Stimulated activated naive CD8-positive, alpha-beta T cell treated with anti-CD3 and anti-CD28 coated beads, Interleukin-15, amount 100 ng/mL, for 72 hours (primary cell): ENCODE results near the gene TBX2.
A peak's percentile ranks its signal among the peaks of the same experiment; 100 is the strongest.

Source experiments
- ATAC-seq: fragments of 150-1000 bp; cut with Tn5 transposase; 2 replicates; pipeline ENCODE4 v1.10.0; 2021; ENCODE audit warnings: mild to moderate bottlenecking, moderate library complexity
- DNase-seq, 2 donors: peaks; one replicate each; pipeline ENCODE4 v3.0.0; 2021 to 2022
- H3K27ac Mint-ChIP-seq, 2 donors: one replicate each; pipeline ENCODE4 v1.8.0; 2022; ENCODE audit warnings: mild to moderate bottlenecking in 2 of 2, mixed read lengths in 2 of 2, moderate library complexity in 2 of 2
- H3K27me3 Mint-ChIP-seq: one replicate; pipeline ENCODE4 v1.8.0; 2022; ENCODE audit warnings: mixed read lengths
- H3K4me1 Mint-ChIP-seq: one replicate; pipeline ENCODE4 v1.8.0; 2022; ENCODE audit warnings: mild to moderate bottlenecking, mixed read lengths
- H3K4me3 Mint-ChIP-seq, 2 donors: one replicate each; pipeline ENCODE4 v1.8.0; 2022; ENCODE audit warnings: mild to moderate bottlenecking in 2 of 2, mixed read lengths in 2 of 2, moderate library complexity in 1 of 2
- H3K9me3 Mint-ChIP-seq, 2 donors: one replicate each; pipeline ENCODE4 v1.8.0; 2022; ENCODE audit warnings: mixed read lengths in 2 of 2

The TBX2 gene

GRCh38 chr17:61380836-61381525 is 18.7 kb upstream of the TBX2 start:
- Mint-ChIP-seq H3K27me3 (no peaks in the 10 kb centered on the region), H3K9me3 (no peaks in the 10 kb centered on the region), H3K4me3 (no peak overlapping the region), H3K27ac (no peak overlapping the region), H3K4me1 (no peaks in the 10 kb centered on the region)
- DNase-seq (no peak), ATAC-seq (no peak)

- H3K4me1 Mint-ChIP-seq: no peaks in the 10 kb centered on the region
- no peak overlapping the region for H3K4me3 Mint-ChIP-seq
- H3K27ac Mint-ChIP-seq: peak overlapping the region in 1 of 2 donors; percentile 35
- H3K27me3 Mint-ChIP-seq: no peaks in the 10 kb centered on the region
- H3K9me3 Mint-ChIP-seq: no peaks in the 10 kb centered on the region
- DNase-seq: no peak
- no peak for ATAC-seq
Observed at GRCh38 chr17:61381537-61381936, 18.1 kb upstream of the TBX2 start.

GRCh38 chr17:61382796-61383688 is 16.6 kb upstream of the TBX2 start:
- H3K4me3 Mint-ChIP-seq: no peak overlapping the region
- ATAC-seq (peak; percentile 7), DNase-seq (no peak)
- H3K9me3 Mint-ChIP-seq: no peaks in the 10 kb centered on the region
- H3K27ac Mint-ChIP-seq: no peak overlapping the region
- H3K27me3 Mint-ChIP-seq: no peaks in the 10 kb centered on the region
- no peaks in the 10 kb centered on the region for H3K4me1 Mint-ChIP-seq

GRCh38 chr17:61383689-61384201 is 15.9 kb upstream of the TBX2 start:
- no peak for ATAC-seq
- Mint-ChIP-seq H3K4me1 (no peaks in the 10 kb centered on the region), H3K27ac (no peak overlapping the region), H3K27me3 (no peaks in the 10 kb centered on the region), H3K4me3 (no peak overlapping the region), H3K9me3 (no peaks in the 10 kb centered on the region)
- DNase-seq: no peak

GRCh38 chr17:61384354-61384691 is 15.3 kb upstream of the TBX2 start:
- Mint-ChIP-seq H3K27me3 (peaks cover 4% of the 10 kb centered on the region), H3K4me1 (peaks cover 5% of the 10 kb centered on the region), H3K4me3 (no peak overlapping the region), H3K27ac (no peak overlapping the region), H3K9me3 (no peaks in the 10 kb centered on the region)
- DNase-seq (no peak), ATAC-seq (no peak)

- Mint-ChIP-seq H3K27me3 (peaks cover 7% of the 10 kb centered on the region), H3K9me3 (no peaks in the 10 kb centered on the region), H3K4me3 (no peak overlapping the region), H3K27ac (peak overlapping the region in 1 of 2 donors; percentile 81), H3K4me1 (peaks cover 12% of the 10 kb centered on the region)
- DNase-seq (no peak), ATAC-seq (no peak)
Observed at GRCh38 chr17:61384692-61385576, 14.7 kb upstream of the TBX2 start.

- Mint-ChIP-seq H3K9me3 (no peaks in the 10 kb centered on the region), H3K27ac (no peak overlapping the region), H3K4me3 (no peak overlapping the region), H3K4me1 (peaks cover 17% of the 10 kb centered on the region), H3K27me3 (peaks cover 14% of the 10 kb centered on the region)
- no peak for ATAC-seq
- DNase-seq: no peak
Observed at GRCh38 chr17:61385577-61386236, 13.9 kb upstream of the TBX2 start.

GRCh38 chr17:61386251-61386650 is 13.4 kb upstream of the TBX2 start:
- peaks cover 17% of the 10 kb centered on the region for H3K4me1 Mint-ChIP-seq
- peaks cover 19% of the 10 kb centered on the region for H3K27me3 Mint-ChIP-seq
- no peak overlapping the region for H3K4me3 Mint-ChIP-seq
- ATAC-seq: no peak
- DNase-seq: no peak
- H3K9me3 Mint-ChIP-seq: no peaks in the 10 kb centered on the region
- H3K27ac Mint-ChIP-seq: no peak overlapping the region

- no peak for DNase-seq
- Mint-ChIP-seq H3K4me1 (peaks cover 17% of the 10 kb centered on the region), H3K4me3 (no peak overlapping the region), H3K9me3 (no peaks in the 10 kb centered on the region), H3K27me3 (peaks cover 26% of the 10 kb centered on the region), H3K27ac (no peak overlapping the region)
- ATAC-seq: peak; percentile 10
Observed at GRCh38 chr17:61387011-61387410, 12.6 kb upstream of the TBX2 start.

GRCh38 chr17:61387511-61388305 is 11.9 kb upstream of the TBX2 start:
- ATAC-seq (no peak), DNase-seq (no peak)
- H3K4me1 Mint-ChIP-seq: peaks cover 17% of the 10 kb centered on the region
- H3K9me3 Mint-ChIP-seq: no peaks in the 10 kb centered on the region
- H3K27ac Mint-ChIP-seq: no peak overlapping the region
- H3K4me3 Mint-ChIP-seq: no peak overlapping the region
- peaks cover 28% of the 10 kb centered on the region for H3K27me3 Mint-ChIP-seq

GRCh38 chr17:61388561-61389356 is 10.9 kb upstream of the TBX2 start:
- no peak overlapping the region for H3K27ac Mint-ChIP-seq
- H3K4me3 Mint-ChIP-seq: no peak overlapping the region
- peaks cover 17% of the 10 kb centered on the region for H3K4me1 Mint-ChIP-seq
- no peaks in the 10 kb centered on the region for H3K9me3 Mint-ChIP-seq
- DNase-seq (no peak), ATAC-seq (no peak)
- peaks cover 31% of the 10 kb centered on the region for H3K27me3 Mint-ChIP-seq

- DNase-seq (peak; percentile 52 to 54), ATAC-seq (peak; percentile 55)
- Mint-ChIP-seq H3K27me3 (peaks cover 43% of the 10 kb centered on the region), H3K4me3 (no peak overlapping the region), H3K27ac (no peak overlapping the region), H3K4me1 (peaks cover 17% of the 10 kb centered on the region), H3K9me3 (no peaks in the 10 kb centered on the region)
Observed at GRCh38 chr17:61389670-61390478, 9.8 kb upstream of the TBX2 start.

- DNase-seq (no peak), ATAC-seq (no peak)
- H3K27ac Mint-ChIP-seq: no peak overlapping the region
- peaks cover 48% of the 10 kb centered on the region for H3K27me3 Mint-ChIP-seq
- no peak overlapping the region for H3K4me3 Mint-ChIP-seq
- H3K4me1 Mint-ChIP-seq: peaks cover 17% of the 10 kb centered on the region
- no peaks in the 10 kb centered on the region for H3K9me3 Mint-ChIP-seq
Observed at GRCh38 chr17:61390479-61390791, 9.2 kb upstream of the TBX2 start.
